GM13977 (cell line): ENCODE data around the gene MYO1C.
A peak's percentile ranks its signal among the peaks of the same experiment; 100 is the strongest.

Experiments
- DNase-seq: peaks from one replicate; pipeline ENCODE4 v3.0.0; 2012; ENCODE audit warnings: low spot score
- CTCF ChIP-seq: IDR thresholded peaks from 2 replicates; pipeline ENCODE4 v1.5.1; 2012; ENCODE audit warnings: mild to moderate bottlenecking, control low read depth; ENCODE audit not compliant: insufficient read depth; ENCODE audit errors: extremely low read depth, missing control alignments
- in situ Hi-C: fragments of 300-500 bp; cut with MboI; formaldehyde crosslinking; loops from one replicate; pipeline ENCODE4 v1.12.0; 2022; ENCODE audit warnings: low sequenced_read_pairs, low pct_unique_long_range_greater_than_20kb, mixed read lengths, inconsistent platforms; ENCODE audit not compliant: unreplicated experiment

Gene MYO1C

GRCh38 chr17:1492249-1493206 is at the start of gene MYO1C:
MYO1C (minus strand) TSS chr17:1492686; CDS start chr17:1492487, 199 bp downstream.
- in situ Hi-C loops, result no loop called here
- DNase-seq, result no peak
- no peak for TF ChIP-seq CTCF

- no peak for DNase-seq
- in situ Hi-C loops, result no loop called here
- no peak for TF ChIP-seq CTCF
These were observed 49.0 kb upstream of the MYO1C start for GRCh38 chr17:1541367-1541904.

GRCh38 chr17:1539811-1540210 is 47.3 kb upstream of the MYO1C start:
- in situ Hi-C loops, result no loop called here
- no peak for DNase-seq

GRCh38 chr17:1535737-1536136 is 43.3 kb upstream of the MYO1C start:
- in situ Hi-C loops, result no loop called here
- DNase-seq, result no peak
- TF ChIP-seq CTCF, result no peak

More at GRCh38 chr17:1539811-1540210, 47.3 kb upstream of the MYO1C start:
- no peak for TF ChIP-seq CTCF

GRCh38 chr17:1533661-1534325 is 41.3 kb upstream of the MYO1C start:
- no peak for TF ChIP-seq CTCF
- DNase-seq, result no peak
- in situ Hi-C loops, result no loop called here

- TF ChIP-seq CTCF, result peak; percentile 51
- in situ Hi-C loops, result no loop called here
- DNase-seq, result no peak
These were observed 40.5 kb upstream of the MYO1C start for GRCh38 chr17:1532836-1533602.
